ENCODE measurements around the gene INTS14. TPM values are rescaled to one million over a fixed set of nuclear protein-coding genes. Genes with fewer than 3 reads are reported as not detected.
A peak's percentile ranks its signal among the peaks of the same experiment; 100 is the strongest.

INTS14 gene
- total and polyA plus RNA-seq, 12 donors = 9.1 to 18.4 (median 14.3) TPM

DNA sequence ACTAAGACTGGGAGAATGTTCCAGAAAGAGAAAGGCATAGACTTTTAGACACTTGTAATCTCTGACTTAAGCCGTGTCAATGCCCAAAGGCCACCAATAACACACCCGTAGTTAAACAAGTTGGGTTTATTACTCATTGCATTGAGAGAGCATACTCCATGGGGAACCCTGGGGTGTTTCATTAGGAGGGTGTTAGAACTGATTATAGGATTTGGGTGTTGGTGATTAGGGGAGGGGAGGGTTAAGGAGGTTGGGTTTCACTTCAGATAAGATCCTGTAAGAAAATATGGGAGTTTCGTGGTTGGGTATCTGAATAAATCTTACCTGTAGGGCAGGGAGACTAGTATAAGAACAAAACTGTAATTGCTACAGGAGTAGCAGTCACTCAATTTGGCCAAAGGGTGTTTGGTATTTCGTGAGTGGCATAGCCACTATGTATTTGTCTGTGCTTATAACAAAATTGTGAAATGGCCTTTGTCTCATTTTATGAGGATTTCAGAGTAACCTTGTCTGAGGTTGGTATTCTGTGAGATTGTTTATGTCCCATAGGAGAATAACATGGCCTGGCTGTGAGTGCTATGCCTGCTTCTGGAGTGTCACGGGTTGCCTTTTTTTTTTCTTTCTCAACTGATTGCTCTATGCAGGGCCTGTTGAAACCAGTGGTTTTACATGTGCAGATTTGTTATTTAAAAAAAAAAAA is 77.7 kb downstream of the INTS14 start:
- Histone ChIP-seq H3K4me3 (no peak overlapping the region), H3K4me1 (peaks cover 0 to 22% (median 19%) of the 10 kb centered on the region in 9 donors), H3K9me3 (no peaks in the 10 kb centered on the region), H3K27me3 (no peaks in the 10 kb centered on the region), H3K36me3 (peaks cover 0 to 15% (median 0%) of the 10 kb centered on the region in 9 donors), H3K27ac (no peak overlapping the region)
- ATAC-seq (no peak), DNase-seq (no peak)
- TF ChIP-seq, protein P1, sequence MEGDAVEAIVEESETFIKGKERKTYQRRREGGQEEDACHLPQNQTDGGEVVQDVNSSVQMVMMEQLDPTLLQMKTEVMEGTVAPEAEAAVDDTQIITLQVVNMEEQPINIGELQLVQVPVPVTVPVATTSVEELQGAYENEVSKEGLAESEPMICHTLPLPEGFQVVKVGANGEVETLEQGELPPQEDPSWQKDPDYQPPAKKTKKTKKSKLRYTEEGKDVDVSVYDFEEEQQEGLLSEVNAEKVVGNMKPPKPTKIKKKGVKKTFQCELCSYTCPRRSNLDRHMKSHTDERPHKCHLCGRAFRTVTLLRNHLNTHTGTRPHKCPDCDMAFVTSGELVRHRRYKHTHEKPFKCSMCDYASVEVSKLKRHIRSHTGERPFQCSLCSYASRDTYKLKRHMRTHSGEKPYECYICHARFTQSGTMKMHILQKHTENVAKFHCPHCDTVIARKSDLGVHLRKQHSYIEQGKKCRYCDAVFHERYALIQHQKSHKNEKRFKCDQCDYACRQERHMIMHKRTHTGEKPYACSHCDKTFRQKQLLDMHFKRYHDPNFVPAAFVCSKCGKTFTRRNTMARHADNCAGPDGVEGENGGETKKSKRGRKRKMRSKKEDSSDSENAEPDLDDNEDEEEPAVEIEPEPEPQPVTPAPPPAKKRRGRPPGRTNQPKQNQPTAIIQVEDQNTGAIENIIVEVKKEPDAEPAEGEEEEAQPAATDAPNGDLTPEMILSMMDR (IDR thresholded peaks at IDR 0.05) = no peak
- intact Hi-C loops (cut with DNase I) = no loop called here
- WGBS, 2 donors = 74 to 77% methylated on average over 5 of the region's 5 CpGs

DNA sequence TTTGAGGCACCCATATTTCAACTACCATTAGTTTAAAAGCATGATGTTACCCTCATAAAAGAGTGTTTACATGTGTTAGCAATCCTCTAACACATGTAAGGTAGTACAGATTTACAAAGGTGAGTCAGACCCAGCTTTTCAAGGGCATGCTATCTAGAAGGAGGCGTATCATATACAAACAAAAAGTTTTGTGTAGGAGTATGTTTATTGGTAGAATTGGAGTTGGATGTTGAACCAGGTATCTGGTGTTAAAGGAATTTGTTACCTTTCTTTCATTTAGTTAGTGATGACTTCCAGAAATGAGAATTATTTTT is 78.2 kb downstream of the INTS14 start:
- WGBS, 2 donors = 85 to 88% methylated on average over 1 of the region's 1 CpG
- Histone ChIP-seq H3K27me3 (no peaks in the 10 kb centered on the region), H3K4me3 (no peak overlapping the region), H3K4me1 (peaks cover 0 to 22% (median 19%) of the 10 kb centered on the region in 9 donors), H3K27ac (no peak overlapping the region), H3K36me3 (peaks cover 0 to 15% (median 0%) of the 10 kb centered on the region in 9 donors), H3K9me3 (no peaks in the 10 kb centered on the region)
- TF ChIP-seq, protein P1 (IDR thresholded peaks at IDR 0.05) = no peak
- intact Hi-C loops (cut with DNase I) = no loop called here
- no peak for ATAC-seq
- DNase-seq = no peak

DNA sequence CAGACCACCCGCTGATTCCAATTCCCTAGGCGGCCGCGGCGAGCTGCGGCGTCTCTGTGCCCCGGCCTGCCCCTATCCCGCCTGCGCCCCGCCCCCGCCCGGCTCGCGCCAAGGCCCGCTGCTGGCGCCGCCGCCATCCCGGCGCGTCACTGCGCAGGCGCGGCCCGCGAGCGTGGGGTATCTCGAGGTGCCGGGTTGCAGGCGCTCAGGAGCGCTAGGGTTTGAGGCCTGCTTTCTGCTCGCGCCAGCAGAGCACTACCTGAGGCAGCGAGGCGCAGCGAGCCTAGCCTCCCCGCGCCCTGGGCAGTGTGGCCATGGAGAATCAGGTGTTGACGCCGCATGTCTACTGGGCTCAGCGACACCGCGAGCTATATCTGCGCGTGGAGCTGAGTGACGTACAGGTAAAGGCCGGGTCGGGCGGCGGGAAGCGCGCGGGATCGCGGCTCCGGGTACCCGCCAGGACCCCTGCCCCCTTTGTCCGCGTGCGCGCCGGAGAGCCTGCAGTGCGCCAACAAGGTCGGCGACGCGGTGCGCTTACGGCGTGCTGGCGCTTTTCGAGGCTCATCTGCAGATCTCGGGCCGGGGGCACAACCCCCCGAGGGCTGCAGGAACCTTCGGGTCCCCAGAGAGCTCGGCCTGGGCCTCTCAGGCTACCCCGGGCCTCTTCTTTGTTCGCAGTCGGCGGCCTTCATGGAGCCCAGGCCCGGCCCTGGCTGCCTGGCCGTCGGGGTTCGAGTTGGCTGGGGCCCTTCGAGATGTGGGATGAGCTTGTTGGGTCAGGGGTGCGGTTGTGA is 80.4 kb downstream of the INTS14 start, which contains the start of gene HACD3:
Gene HACD3, plus strand, starts transcription at position 146 of the 794 bp plus-strand sequence. Its CDS starts 169 bp downstream, at position 315.
- intact Hi-C loops (cut with DNase I) = no loop called here
- H3K4me1 ChIP-seq = peaks cover 0 to 28% (median 20%) of the 10 kb centered on the region in 9 donors
- TF ChIP-seq, protein P1 (IDR thresholded peaks at IDR 0.05) = no peak
- no peaks in the 10 kb centered on the region for H3K27me3 ChIP-seq
- H3K9me3 ChIP-seq = no peaks in the 10 kb centered on the region
- ATAC-seq = peak; percentile 96 to 98 (median 97)
- 0 to 1% methylated on average over 81 to 88 of the region's 88 CpGs for WGBS, 2 donors
- peak; percentile 81 to 90 for DNase-seq
- peak within 1 kb of the TSS in 9 of 10 donors; percentile 33 to 83 (median 70) for H3K27ac ChIP-seq
- peaks cover 0 to 2% (median 0%) of the 10 kb centered on the region in 9 donors for H3K36me3 ChIP-seq
- peak within 1 kb of the TSS; percentile 47 to 97 (median 89) for H3K4me3 ChIP-seq

DNA sequence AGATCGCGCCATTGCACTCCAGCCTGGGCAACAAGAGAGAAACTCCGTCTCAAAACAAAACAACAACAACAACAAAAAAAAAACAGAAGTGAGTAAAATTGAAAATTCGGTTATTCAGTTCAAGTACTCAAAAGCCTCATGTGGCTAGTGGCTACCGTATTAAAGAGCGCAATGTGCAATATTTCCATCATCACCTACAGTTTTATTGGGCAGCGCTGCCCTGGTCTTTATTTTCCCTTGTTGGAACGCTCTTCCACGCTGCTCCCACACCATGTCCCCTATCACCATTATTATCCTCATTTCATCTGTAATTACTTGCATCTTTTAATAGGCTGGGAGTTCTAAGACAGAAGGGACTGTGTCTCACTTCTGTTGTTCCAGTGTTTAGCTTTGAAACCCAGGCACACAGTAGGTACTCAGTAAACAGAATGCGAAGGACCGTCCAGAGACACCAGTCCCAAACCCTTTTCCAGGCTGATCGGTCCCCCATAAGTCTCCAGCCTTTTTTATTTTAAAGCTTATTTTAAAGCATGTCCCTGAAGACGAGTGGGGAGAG is 81.1 kb downstream of the INTS14 start:
- H3K4me3 ChIP-seq = peak overlapping the region; percentile 47 to 97 (median 89)
- WGBS, 2 donors = 54 to 55% methylated on average over 13 of the region's 13 CpGs
- H3K4me1 ChIP-seq = peaks cover 0 to 34% (median 20%) of the 10 kb centered on the region in 9 donors
- H3K27ac ChIP-seq = peak overlapping the region in 9 of 10 donors; percentile 33 to 83 (median 70)
- intact Hi-C loops (cut with DNase I) = no loop called here
- TF ChIP-seq, protein P1 (IDR thresholded peaks at IDR 0.05) = no peak
- no peaks in the 10 kb centered on the region for H3K27me3 ChIP-seq
- DNase-seq (no peak), ATAC-seq (peak in 1 of 8 donors; percentile 25)
- no peaks in the 10 kb centered on the region for H3K9me3 ChIP-seq
- no peaks in the 10 kb centered on the region for H3K36me3 ChIP-seq

All from heart right ventricle (tissue), 16 donors.